ENCODE results near the gene CXCL9.
"Not testable (repeated sequence)": the region's sequence is repeated elsewhere in the genome, so short reads cannot be mapped to it uniquely, and the experiment has no call there.

CXCL9 gene

GRCh38 chr4:76007089-76007862 is at the start of gene CXCL9:
CXCL9 (minus strand) TSS chr4:76007509; CDS start chr4:76007449, 60 bp downstream.
- no peak within 1 kb of the TSS for H3K9ac ChIP-seq (ENCODE audit: low read length)
- H3K4me3 ChIP-seq (ENCODE audit: low read length): no peak within 1 kb of the TSS
- no peaks in the 10 kb centered on the region for H3K27me3 ChIP-seq (ENCODE audit: control insufficient read depth, insufficient read depth, low read length)
- H3K9me3 ChIP-seq (ENCODE audit: control insufficient read depth, low read depth, low read length): no peaks in the 10 kb centered on the region
- H3K4me1 ChIP-seq (ENCODE audit: control insufficient read depth, low read depth, low read length): peaks cover 7% of the 10 kb centered on the region
- no peaks in the 10 kb centered on the region for H3K36me3 ChIP-seq (ENCODE audit: control insufficient read depth, low read depth, low read length)
- H3K27ac ChIP-seq (ENCODE audit: low read length): no peak within 1 kb of the TSS

- peaks cover 21% of the 10 kb centered on the region for H3K4me1 ChIP-seq (ENCODE audit: control insufficient read depth, low read depth, low read length)
- H3K27me3 ChIP-seq (ENCODE audit: control insufficient read depth, insufficient read depth, low read length): no peaks in the 10 kb centered on the region
- no peak overlapping the region for H3K27ac ChIP-seq (ENCODE audit: low read length)
- H3K9ac ChIP-seq (ENCODE audit: low read length): no peak overlapping the region
- no peak overlapping the region for H3K4me3 ChIP-seq (ENCODE audit: low read length)
- H3K36me3 ChIP-seq (ENCODE audit: control insufficient read depth, low read depth, low read length): no peaks in the 10 kb centered on the region
- no peaks in the 10 kb centered on the region for H3K9me3 ChIP-seq (ENCODE audit: control insufficient read depth, low read depth, low read length)
Observed at GRCh38 chr4:76055421-76055820, 48.1 kb upstream of the CXCL9 start.

DNA sequence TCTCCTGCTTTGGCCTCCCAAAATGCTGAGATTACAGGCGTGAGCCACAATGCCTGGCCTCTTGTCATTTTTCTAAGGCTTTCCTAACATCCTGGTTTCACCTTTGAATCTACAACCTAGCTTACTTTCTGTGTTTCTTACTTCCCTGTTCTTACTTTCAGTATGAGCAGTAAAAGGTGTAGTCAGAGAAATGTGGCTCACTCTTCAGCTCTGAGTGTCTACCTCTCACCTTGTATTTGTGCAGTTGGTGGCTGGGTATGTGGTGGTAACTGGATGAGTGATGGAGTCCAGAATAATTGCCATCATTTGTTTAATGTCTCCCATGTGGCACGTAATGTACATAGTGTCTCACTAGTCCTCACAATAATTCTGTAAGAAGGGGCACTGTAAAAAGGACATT is 47.7 kb upstream of the CXCL9 start:
- H3K27ac ChIP-seq (ENCODE audit: low read length): no peak overlapping the region
- no peaks in the 10 kb centered on the region for H3K9me3 ChIP-seq (ENCODE audit: control insufficient read depth, low read depth, low read length)
- H3K27me3 ChIP-seq (ENCODE audit: control insufficient read depth, insufficient read depth, low read length): no peaks in the 10 kb centered on the region
- H3K4me1 ChIP-seq (ENCODE audit: control insufficient read depth, low read depth, low read length): peaks cover 21% of the 10 kb centered on the region
- H3K9ac ChIP-seq (ENCODE audit: low read length): no peak overlapping the region
- no peaks in the 10 kb centered on the region for H3K36me3 ChIP-seq (ENCODE audit: control insufficient read depth, low read depth, low read length)
- H3K4me3 ChIP-seq (ENCODE audit: low read length): no peak overlapping the region

DNA sequence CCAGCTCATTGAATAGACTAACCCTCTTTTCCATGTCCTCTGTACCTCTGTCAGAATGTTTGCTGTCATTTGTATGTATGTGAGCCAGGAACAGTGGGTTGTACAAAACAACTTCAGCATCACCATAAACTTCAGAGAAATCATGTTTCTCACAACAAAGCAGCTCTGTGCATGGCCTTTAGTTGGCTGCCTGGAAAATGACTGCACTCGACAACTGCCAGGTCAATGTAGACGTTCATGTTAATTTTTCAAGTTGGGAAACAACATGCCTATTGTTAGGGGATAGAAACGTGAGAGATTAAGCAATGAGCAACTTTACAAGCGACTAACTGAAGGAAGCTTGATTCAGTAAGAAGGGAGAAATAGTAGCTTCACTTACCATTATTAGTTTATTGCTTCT is 46.4 kb upstream of the CXCL9 start:
- no peak overlapping the region for H3K4me3 ChIP-seq (ENCODE audit: low read length)
- H3K9me3 ChIP-seq (ENCODE audit: control insufficient read depth, low read depth, low read length): no peaks in the 10 kb centered on the region
- no peaks in the 10 kb centered on the region for H3K27me3 ChIP-seq (ENCODE audit: control insufficient read depth, insufficient read depth, low read length)
- H3K36me3 ChIP-seq (ENCODE audit: control insufficient read depth, low read depth, low read length): no peaks in the 10 kb centered on the region
- peaks cover 21% of the 10 kb centered on the region for H3K4me1 ChIP-seq (ENCODE audit: control insufficient read depth, low read depth, low read length)
- no peak overlapping the region for H3K27ac ChIP-seq (ENCODE audit: low read length)
- no peak overlapping the region for H3K9ac ChIP-seq (ENCODE audit: low read length)

DNA sequence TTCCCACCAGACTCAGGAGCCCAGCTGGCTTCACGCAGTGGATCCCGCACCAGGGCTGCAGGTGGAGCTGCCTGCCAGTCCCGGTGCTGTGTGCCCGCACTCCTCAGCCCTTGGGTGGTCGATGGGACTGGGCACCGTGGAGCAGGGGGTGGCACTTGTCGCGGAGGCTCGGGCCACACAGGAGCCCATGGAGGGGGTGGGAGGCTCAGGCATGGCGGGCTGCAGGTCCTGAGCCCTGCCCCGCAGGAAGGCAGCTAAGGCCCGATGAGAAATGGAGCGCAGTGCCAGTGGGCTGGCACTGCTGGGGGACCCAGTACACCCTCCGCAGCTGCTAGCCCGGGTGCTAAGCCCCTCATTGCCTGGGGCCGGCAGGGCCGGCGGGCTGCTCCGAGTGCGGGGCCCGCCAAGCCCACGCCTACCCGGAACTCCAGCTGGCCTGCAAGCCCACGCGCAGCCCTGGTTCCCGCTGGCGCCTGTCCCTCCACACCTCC is 43.3 kb upstream of the CXCL9 start:
- H3K27me3 ChIP-seq (ENCODE audit: control insufficient read depth, insufficient read depth, low read length); H3K27ac ChIP-seq (ENCODE audit: low read length); H3K9me3 ChIP-seq (ENCODE audit: control insufficient read depth, low read depth, low read length); H3K9ac ChIP-seq (ENCODE audit: low read length); H3K4me3 ChIP-seq (ENCODE audit: low read length); H3K36me3 ChIP-seq (ENCODE audit: control insufficient read depth, low read depth, low read length): not testable (repeated sequence)
- H3K4me1 ChIP-seq (ENCODE audit: control insufficient read depth, low read depth, low read length): peaks cover 10% of the 10 kb centered on the region

DNA sequence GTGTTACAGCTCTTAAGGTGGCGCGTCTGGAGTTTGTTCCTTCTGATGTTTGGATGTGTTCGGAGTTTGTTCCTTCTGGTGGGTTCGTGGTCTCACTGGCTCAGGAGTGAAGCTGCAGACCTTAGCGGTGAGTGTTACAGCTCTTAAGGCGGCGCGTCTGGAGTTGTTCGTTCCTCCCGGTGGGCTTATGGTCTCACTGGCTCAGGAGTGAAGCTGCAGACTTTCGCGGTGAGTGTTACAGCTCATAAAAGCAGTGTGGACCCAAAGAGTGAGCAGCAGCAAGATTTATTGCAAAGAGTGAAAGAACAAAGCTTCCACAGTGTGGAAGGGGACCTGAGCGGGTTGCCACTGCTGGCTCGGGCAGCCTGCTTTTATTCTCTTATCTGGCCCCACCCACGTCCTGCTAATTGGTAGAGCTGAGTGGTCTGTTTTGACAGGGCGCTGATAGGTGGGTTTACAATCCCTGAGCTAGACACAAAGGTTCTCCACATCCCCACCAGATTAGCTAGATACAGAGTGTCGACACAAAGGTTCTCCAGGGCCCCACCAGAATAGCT is 42.6 kb upstream of the CXCL9 start:
- H3K4me1 ChIP-seq (ENCODE audit: control insufficient read depth, low read depth, low read length); H3K9me3 ChIP-seq (ENCODE audit: control insufficient read depth, low read depth, low read length); H3K9ac ChIP-seq (ENCODE audit: low read length); H3K27me3 ChIP-seq (ENCODE audit: control insufficient read depth, insufficient read depth, low read length); H3K27ac ChIP-seq (ENCODE audit: low read length); H3K4me3 ChIP-seq (ENCODE audit: low read length); H3K36me3 ChIP-seq (ENCODE audit: control insufficient read depth, low read depth, low read length): not testable (repeated sequence)

- not testable (repeated sequence) for H3K9me3 ChIP-seq (ENCODE audit: control insufficient read depth, low read depth, low read length); H3K27me3 ChIP-seq (ENCODE audit: control insufficient read depth, insufficient read depth, low read length); H3K27ac ChIP-seq (ENCODE audit: low read length); H3K9ac ChIP-seq (ENCODE audit: low read length); H3K4me3 ChIP-seq (ENCODE audit: low read length); H3K36me3 ChIP-seq (ENCODE audit: control insufficient read depth, low read depth, low read length); H3K4me1 ChIP-seq (ENCODE audit: control insufficient read depth, low read depth, low read length)
Observed at GRCh38 chr4:76044686-76045085, 37.4 kb upstream of the CXCL9 start.

DNA sequence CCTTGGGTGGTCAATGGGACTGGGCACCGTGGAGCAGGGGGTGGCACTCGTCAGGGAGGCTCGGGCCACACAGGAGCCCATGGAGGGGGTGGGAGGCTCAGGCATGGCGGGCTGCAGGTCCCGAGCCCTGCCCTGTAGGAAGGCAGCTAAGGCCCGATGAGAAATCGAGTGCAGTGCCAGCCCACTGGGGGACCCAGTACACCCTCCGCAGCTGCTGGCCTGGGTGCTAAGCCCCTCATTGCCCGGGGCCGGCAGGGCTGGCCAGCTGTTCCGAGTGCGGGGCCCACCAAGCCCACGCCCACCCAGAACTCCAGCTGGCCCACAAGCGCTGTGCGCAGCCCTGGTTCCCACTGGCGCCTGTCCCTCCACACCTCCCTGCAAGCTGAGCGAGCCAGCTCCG is 36.0 kb upstream of the CXCL9 start:
- H3K4me1 ChIP-seq (ENCODE audit: control insufficient read depth, low read depth, low read length); H3K27me3 ChIP-seq (ENCODE audit: control insufficient read depth, insufficient read depth, low read length); H3K4me3 ChIP-seq (ENCODE audit: low read length); H3K9me3 ChIP-seq (ENCODE audit: control insufficient read depth, low read depth, low read length); H3K9ac ChIP-seq (ENCODE audit: low read length); H3K27ac ChIP-seq (ENCODE audit: low read length); H3K36me3 ChIP-seq (ENCODE audit: control insufficient read depth, low read depth, low read length): not testable (repeated sequence)

DNA sequence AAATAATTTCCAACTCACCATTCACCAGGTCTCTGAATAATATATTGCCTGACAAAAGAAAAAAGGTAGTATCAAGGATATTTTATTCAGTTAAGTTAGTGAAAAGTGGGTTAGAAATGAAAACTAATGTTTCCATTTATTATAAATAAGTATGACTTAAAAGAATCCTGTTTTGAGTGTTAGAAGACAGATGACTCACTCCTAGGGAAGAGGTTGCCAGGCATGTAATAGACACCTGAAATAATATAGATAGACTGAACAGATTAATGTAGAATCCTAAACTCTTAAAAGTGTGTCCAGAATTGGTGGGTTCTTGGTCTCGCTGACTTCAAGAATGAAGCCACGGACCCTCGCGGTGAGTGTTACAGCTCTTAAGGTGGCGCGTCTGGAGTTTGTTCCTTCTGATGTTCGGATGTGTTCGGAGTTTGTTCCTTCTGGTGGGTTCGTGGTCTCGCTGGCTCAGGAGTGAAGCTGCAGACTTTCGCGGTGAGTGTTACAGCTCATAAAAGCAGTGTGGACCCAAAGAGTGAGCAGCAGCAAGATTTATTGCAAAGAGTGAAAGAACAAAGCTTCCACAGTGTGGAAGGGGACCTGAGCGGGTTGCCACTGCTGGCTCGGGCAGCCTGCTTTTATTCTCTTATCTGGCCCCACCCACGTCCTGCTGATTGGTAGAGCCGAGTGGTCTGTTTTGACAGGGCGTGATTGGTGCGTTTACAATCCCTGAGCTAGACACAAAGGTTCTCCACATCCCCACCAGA is 35.1 kb upstream of the CXCL9 start:
- not testable (repeated sequence) for H3K9ac ChIP-seq (ENCODE audit: low read length); H3K27me3 ChIP-seq (ENCODE audit: control insufficient read depth, insufficient read depth, low read length); H3K4me1 ChIP-seq (ENCODE audit: control insufficient read depth, low read depth, low read length); H3K27ac ChIP-seq (ENCODE audit: low read length); H3K9me3 ChIP-seq (ENCODE audit: control insufficient read depth, low read depth, low read length); H3K36me3 ChIP-seq (ENCODE audit: control insufficient read depth, low read depth, low read length); H3K4me3 ChIP-seq (ENCODE audit: low read length)

DNA sequence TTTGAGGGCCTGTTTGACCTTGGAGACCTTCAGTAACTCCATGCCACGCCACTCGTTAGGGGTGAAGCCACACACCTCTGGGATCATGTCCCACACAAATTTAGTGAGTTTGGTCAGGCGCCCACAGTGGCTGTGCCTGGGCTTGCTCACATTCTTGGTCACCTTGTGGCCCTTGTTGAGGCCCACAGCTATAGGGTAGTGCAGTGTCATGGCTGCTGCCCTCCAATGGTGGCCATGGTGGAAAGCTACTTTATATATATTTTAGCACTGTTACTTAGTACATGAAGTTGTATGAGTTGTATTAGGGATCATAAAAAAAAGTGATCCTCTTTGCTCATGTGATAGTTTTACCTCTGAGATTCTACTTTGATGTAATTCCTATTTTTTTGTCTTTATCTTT is 29.5 kb upstream of the CXCL9 start:
- no peaks in the 10 kb centered on the region for H3K27me3 ChIP-seq (ENCODE audit: control insufficient read depth, insufficient read depth, low read length)
- no peaks in the 10 kb centered on the region for H3K4me1 ChIP-seq (ENCODE audit: control insufficient read depth, low read depth, low read length)
- H3K27ac ChIP-seq (ENCODE audit: low read length): no peak overlapping the region
- H3K9ac ChIP-seq (ENCODE audit: low read length): no peak overlapping the region
- no peaks in the 10 kb centered on the region for H3K36me3 ChIP-seq (ENCODE audit: control insufficient read depth, low read depth, low read length)
- H3K4me3 ChIP-seq (ENCODE audit: low read length): no peak overlapping the region
- H3K9me3 ChIP-seq (ENCODE audit: control insufficient read depth, low read depth, low read length): no peaks in the 10 kb centered on the region

- no peaks in the 10 kb centered on the region for H3K4me1 ChIP-seq (ENCODE audit: control insufficient read depth, low read depth, low read length)
- no peaks in the 10 kb centered on the region for H3K36me3 ChIP-seq (ENCODE audit: control insufficient read depth, low read depth, low read length)
- H3K9ac ChIP-seq (ENCODE audit: low read length): no peak within 1 kb of the TSS
- H3K4me3 ChIP-seq (ENCODE audit: low read length): no peak within 1 kb of the TSS
- H3K9me3 ChIP-seq (ENCODE audit: control insufficient read depth, low read depth, low read length): no peaks in the 10 kb centered on the region
- H3K27ac ChIP-seq (ENCODE audit: low read length): no peak within 1 kb of the TSS
- no peaks in the 10 kb centered on the region for H3K27me3 ChIP-seq (ENCODE audit: control insufficient read depth, insufficient read depth, low read length)
Observed at GRCh38 chr4:76035799-76036380, 28.6 kb upstream of the CXCL9 start, which contains the start of gene CXCL11. CXCL11 (minus strand) TSS chr4:76036070; CDS start chr4:76035987, 83 bp downstream.

All from iPS-18a (cell line).